Breast epithelium (tissue), 3 donors: ENCODE results near the gene CD8B.
"Not testable (repeated sequence)": the region's sequence is repeated elsewhere in the genome, so short reads cannot be mapped to it uniquely, and the experiment has no call there.

ENCODE experiments used
- CTCF ChIP-seq, 3 donors: fragments of 450-650 bp; IDR thresholded peaks; one replicate each; pipeline ENCODE4 v1.5.1; 2016 to 2017; ENCODE audit warnings: antibody characterized with exemption in 3 of 3, mild to moderate bottlenecking in 3 of 3, moderate library complexity in 3 of 3
- POLR2AphosphoS5 ChIP-seq, 3 donors: sonication (generic); formaldehyde crosslinking; IDR thresholded peaks; one replicate each; pipeline ENCODE4 v1.6.1; 2017; ENCODE audit warnings: antibody characterized with exemption in 3 of 3

DNA sequence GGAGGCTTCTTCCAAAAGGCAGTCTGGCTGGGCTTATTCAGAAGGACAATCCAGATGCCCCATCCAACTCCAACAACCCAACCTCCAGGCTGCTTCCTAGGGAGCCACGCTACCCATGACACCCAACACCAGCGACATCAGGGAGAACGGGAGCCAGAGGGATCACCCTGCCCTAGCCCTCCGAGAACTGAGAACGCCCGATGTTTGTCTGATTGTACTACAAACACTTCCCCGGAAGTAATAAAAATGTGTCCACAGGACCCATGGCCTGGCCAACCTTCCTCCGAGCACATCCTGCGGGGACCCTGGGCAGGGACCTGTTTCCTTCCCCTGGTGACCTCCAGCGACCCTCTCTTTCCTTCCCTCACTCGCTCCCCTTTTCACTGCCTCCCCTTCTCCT, 511 bp downstream of the CD8B start:
- not testable (repeated sequence) for TF ChIP-seq CTCF, POLR2AphosphoS5 (IDR thresholded peaks at IDR 0.05)
